ENCODE measurements around the gene INSYN2A. TPM values are rescaled to one million over a fixed set of nuclear protein-coding genes. Genes with fewer than 3 reads are reported as not detected.
A peak's percentile ranks its signal among the peaks of the same experiment; 100 is the strongest.

Gene INSYN2A
- total and polyA plus RNA-seq, 4 donors = 0.54 TPM; not detected in 3

DNA sequence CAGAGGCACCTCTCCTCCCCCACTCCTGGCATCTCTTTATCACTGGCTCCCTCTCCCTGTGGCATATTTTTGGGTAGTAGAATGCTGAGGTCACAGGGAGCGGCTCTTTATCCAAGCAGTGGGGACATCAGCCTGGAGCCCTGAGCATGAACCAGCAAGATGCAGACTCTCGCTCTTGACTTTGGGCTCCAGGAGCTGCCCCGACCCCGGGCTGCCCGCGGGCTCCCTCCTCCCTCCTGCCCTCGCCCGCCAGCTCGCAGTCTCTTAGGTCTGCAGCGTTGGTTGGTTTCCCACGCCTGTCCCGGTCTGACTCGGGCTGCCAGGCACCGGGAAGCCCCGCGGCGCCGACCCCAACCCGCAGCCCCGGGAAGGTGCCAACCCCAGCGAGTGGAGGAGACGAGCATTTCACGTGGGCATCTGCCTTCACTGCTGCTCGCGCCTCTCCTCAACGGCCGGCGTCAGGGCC, 1.3 kb downstream of the INSYN2A start:
- no peak for DNase-seq (ENCODE audit: low spot score)
- TF ChIP-seq, protein P1, sequence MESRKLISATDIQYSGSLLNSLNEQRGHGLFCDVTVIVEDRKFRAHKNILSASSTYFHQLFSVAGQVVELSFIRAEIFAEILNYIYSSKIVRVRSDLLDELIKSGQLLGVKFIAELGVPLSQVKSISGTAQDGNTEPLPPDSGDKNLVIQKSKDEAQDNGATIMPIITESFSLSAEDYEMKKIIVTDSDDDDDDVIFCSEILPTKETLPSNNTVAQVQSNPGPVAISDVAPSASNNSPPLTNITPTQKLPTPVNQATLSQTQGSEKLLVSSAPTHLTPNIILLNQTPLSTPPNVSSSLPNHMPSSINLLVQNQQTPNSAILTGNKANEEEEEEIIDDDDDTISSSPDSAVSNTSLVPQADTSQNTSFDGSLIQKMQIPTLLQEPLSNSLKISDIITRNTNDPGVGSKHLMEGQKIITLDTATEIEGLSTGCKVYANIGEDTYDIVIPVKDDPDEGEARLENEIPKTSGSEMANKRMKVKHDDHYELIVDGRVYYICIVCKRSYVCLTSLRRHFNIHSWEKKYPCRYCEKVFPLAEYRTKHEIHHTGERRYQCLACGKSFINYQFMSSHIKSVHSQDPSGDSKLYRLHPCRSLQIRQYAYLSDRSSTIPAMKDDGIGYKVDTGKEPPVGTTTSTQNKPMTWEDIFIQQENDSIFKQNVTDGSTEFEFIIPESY (IDR thresholded peaks at IDR 0.05) = no peak
- TF ChIP-seq YY1 (IDR thresholded peaks at IDR 0.05) = no peak
- no peak for TF ChIP-seq SP1 (IDR thresholded peaks at IDR 0.05)
- no peak for TF ChIP-seq JUND (IDR thresholded peaks at IDR 0.05)
- no peak for TF ChIP-seq FOXA2 (IDR thresholded peaks at IDR 0.05)
- peak overlapping the region in 1 of 3 donors; percentile 55 for H3K4me3 ChIP-seq (ENCODE audit: low read depth in 1 of 3, low read length in 3 of 3)
- no peaks in the 10 kb centered on the region for H3K9me3 ChIP-seq (ENCODE audit: control insufficient read depth in 4 of 4, low read length in 3 of 4)
- H3K27ac ChIP-seq (ENCODE audit: low read depth in 1 of 2, low read length in 2 of 2) = no peak overlapping the region
- 6% methylated on average over 28 of the region's 28 CpGs for WGBS
- H3K27me3 ChIP-seq (ENCODE audit: control insufficient read depth in 4 of 4, insufficient read depth in 4 of 4, low read length in 3 of 4) = peaks cover 0 to 5% (median 0%) of the 10 kb centered on the region in 4 donors
- no peak overlapping the region for H3K9ac ChIP-seq (ENCODE audit: low read depth in 1 of 2, low read length in 2 of 2)
- H3K36me3 ChIP-seq (ENCODE audit: control insufficient read depth in 4 of 4, insufficient read depth in 3 of 4, low read depth in 1 of 4, low read length in 3 of 4) = no peaks in the 10 kb centered on the region
- H3K4me1 ChIP-seq (ENCODE audit: control insufficient read depth in 4 of 4, insufficient read depth in 4 of 4, low read length in 3 of 4) = peaks cover 13 to 19% (median 17%) of the 10 kb centered on the region in 4 donors

DNA sequence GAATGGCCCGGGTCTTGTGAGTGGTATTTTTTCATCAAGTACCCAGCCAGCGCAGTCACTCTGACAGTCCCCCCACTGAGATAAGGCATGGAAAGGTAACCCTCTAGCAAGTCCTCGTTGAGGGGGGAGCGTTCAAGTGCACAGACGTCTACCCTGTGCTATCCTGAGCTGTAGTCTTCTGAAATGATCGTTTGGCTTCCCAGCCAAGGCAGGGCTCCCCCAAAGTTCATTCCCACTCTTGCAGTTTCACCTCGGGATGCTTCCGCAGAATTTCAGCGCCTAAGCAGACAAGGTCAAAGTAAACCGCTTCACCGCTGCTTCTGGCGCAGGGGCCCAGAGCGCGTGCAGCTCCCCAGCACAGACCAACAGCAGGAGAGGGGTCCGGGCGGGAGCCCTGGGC, 1.8 kb downstream of the INSYN2A start:
- Histone ChIP-seq H3K27ac (ENCODE audit: low read depth in 1 of 2, low read length in 2 of 2) (no peak overlapping the region), H3K36me3 (ENCODE audit: control insufficient read depth in 4 of 4, insufficient read depth in 3 of 4, low read depth in 1 of 4, low read length in 3 of 4) (no peaks in the 10 kb centered on the region), H3K27me3 (ENCODE audit: control insufficient read depth in 4 of 4, insufficient read depth in 4 of 4, low read length in 3 of 4) (peaks cover 0 to 5% (median 0%) of the 10 kb centered on the region in 4 donors), H3K9me3 (ENCODE audit: control insufficient read depth in 4 of 4, low read length in 3 of 4) (no peaks in the 10 kb centered on the region), H3K4me3 (ENCODE audit: low read depth in 1 of 3, low read length in 3 of 3) (peak overlapping the region in 1 of 3 donors; percentile 55), H3K4me1 (ENCODE audit: control insufficient read depth in 4 of 4, insufficient read depth in 4 of 4, low read length in 3 of 4) (peaks cover 13 to 19% (median 17%) of the 10 kb centered on the region in 4 donors), H3K9ac (ENCODE audit: low read depth in 1 of 2, low read length in 2 of 2) (no peak overlapping the region)
- DNase-seq (ENCODE audit: low spot score) = no peak
- TF ChIP-seq JUND (IDR thresholded peaks at IDR 0.05) (no peak), YY1 (IDR thresholded peaks at IDR 0.05) (no peak), HNF4A (conservative IDR thresholded peaks at IDR 0.05) (no peak), HNF4G (IDR thresholded peaks at IDR 0.05) (no peak), FOXA1 (IDR thresholded peaks at IDR 0.05) (no peak), EGR1 (IDR thresholded peaks at IDR 0.05; ENCODE audit: low read depth in 2 of 2) (no peak), TAF1 (conservative IDR thresholded peaks at IDR 0.05) (no peak), SP1 (IDR thresholded peaks at IDR 0.05) (no peak), RXRA (IDR thresholded peaks at IDR 0.05) (no peak), NR2F2 (IDR thresholded peaks at IDR 0.05) (no peak), RAD21 (IDR thresholded peaks at IDR 0.05) (no peak)
- TF ChIP-seq, protein P2, sequence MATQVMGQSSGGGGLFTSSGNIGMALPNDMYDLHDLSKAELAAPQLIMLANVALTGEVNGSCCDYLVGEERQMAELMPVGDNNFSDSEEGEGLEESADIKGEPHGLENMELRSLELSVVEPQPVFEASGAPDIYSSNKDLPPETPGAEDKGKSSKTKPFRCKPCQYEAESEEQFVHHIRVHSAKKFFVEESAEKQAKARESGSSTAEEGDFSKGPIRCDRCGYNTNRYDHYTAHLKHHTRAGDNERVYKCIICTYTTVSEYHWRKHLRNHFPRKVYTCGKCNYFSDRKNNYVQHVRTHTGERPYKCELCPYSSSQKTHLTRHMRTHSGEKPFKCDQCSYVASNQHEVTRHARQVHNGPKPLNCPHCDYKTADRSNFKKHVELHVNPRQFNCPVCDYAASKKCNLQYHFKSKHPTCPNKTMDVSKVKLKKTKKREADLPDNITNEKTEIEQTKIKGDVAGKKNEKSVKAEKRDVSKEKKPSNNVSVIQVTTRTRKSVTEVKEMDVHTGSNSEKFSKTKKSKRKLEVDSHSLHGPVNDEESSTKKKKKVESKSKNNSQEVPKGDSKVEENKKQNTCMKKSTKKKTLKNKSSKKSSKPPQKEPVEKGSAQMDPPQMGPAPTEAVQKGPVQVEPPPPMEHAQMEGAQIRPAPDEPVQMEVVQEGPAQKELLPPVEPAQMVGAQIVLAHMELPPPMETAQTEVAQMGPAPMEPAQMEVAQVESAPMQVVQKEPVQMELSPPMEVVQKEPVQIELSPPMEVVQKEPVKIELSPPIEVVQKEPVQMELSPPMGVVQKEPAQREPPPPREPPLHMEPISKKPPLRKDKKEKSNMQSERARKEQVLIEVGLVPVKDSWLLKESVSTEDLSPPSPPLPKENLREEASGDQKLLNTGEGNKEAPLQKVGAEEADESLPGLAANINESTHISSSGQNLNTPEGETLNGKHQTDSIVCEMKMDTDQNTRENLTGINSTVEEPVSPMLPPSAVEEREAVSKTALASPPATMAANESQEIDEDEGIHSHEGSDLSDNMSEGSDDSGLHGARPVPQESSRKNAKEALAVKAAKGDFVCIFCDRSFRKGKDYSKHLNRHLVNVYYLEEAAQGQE (IDR thresholded peaks at IDR 0.05) = no peak
- TF ChIP-seq, protein P1 (IDR thresholded peaks at IDR 0.05) = no peak
- TF ChIP-seq, protein P3, sequence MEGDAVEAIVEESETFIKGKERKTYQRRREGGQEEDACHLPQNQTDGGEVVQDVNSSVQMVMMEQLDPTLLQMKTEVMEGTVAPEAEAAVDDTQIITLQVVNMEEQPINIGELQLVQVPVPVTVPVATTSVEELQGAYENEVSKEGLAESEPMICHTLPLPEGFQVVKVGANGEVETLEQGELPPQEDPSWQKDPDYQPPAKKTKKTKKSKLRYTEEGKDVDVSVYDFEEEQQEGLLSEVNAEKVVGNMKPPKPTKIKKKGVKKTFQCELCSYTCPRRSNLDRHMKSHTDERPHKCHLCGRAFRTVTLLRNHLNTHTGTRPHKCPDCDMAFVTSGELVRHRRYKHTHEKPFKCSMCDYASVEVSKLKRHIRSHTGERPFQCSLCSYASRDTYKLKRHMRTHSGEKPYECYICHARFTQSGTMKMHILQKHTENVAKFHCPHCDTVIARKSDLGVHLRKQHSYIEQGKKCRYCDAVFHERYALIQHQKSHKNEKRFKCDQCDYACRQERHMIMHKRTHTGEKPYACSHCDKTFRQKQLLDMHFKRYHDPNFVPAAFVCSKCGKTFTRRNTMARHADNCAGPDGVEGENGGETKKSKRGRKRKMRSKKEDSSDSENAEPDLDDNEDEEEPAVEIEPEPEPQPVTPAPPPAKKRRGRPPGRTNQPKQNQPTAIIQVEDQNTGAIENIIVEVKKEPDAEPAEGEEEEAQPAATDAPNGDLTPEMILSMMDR (IDR thresholded peaks at IDR 0.05; ENCODE audit: low read depth, low read length, missing input control) = no peak
- TF ChIP-seq, protein P4, sequence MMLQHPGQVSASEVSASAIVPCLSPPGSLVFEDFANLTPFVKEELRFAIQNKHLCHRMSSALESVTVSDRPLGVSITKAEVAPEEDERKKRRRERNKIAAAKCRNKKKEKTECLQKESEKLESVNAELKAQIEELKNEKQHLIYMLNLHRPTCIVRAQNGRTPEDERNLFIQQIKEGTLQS (IDR thresholded peaks at IDR 0.05) = no peak
- WGBS = 44% methylated on average over 16 of the region's 16 CpGs
